Measurements from ENCODE around the gene COL11A2. TPM values are rescaled to one million over a fixed set of nuclear protein-coding genes. Genes with fewer than 3 reads are reported as not detected.

Gene COL11A2
- total RNA-seq, 1 donor from 2014 or later, result 3.8 TPM

- Mint-ChIP-seq H3K4me3 (ENCODE audit: unreplicated experiment) (peak overlapping the region; percentile 99), H3K27me3 (ENCODE audit: unreplicated experiment) (peaks cover 19% of the 10 kb centered on the region), H3K27ac (ENCODE audit: unreplicated experiment) (peak overlapping the region; percentile 95), H3K9me3 (ENCODE audit: unreplicated experiment) (peaks cover 17% of the 10 kb centered on the region), H3K4me1 (ENCODE audit: low read depth, unreplicated experiment) (peaks cover 32% of the 10 kb centered on the region), H3K36me3 (ENCODE audit: unreplicated experiment) (no peaks in the 10 kb centered on the region)
- no peak for DNase-seq
- peak; percentile 23 for TF ChIP-seq CTCF (IDR thresholded peaks at IDR 0.05; ENCODE audit: partially characterized antibody, unreplicated experiment)
Observed at GRCh38 chr6:33201147-33201545, 8.9 kb upstream of the COL11A2 start.

GRCh38 chr6:33200219-33201146 lies 8.2 kb upstream of the COL11A2 start, which contains the start of the genes RXRB and SLC39A7:
TSS of gene RXRB (minus strand) at chr6:33200665. CDS start at chr6:33200476, 189 bp downstream.
TSS of gene SLC39A7 (plus strand) at chr6:33200867. CDS start at chr6:33201246, 379 bp downstream.
- no peak for TF ChIP-seq CTCF (IDR thresholded peaks at IDR 0.05; ENCODE audit: partially characterized antibody, unreplicated experiment)
- H3K4me1 Mint-ChIP-seq (ENCODE audit: low read depth, unreplicated experiment), result peaks cover 28% of the 10 kb centered on the region
- H3K36me3 Mint-ChIP-seq (ENCODE audit: unreplicated experiment), result no peaks in the 10 kb centered on the region
- peaks cover 17% of the 10 kb centered on the region for H3K9me3 Mint-ChIP-seq (ENCODE audit: unreplicated experiment)
- peak; percentile 99 for DNase-seq
- peaks cover 14% of the 10 kb centered on the region for H3K27me3 Mint-ChIP-seq (ENCODE audit: unreplicated experiment)
- peak within 1 kb of the TSS; percentile 95 for H3K27ac Mint-ChIP-seq (ENCODE audit: unreplicated experiment)
- peak within 1 kb of the TSS; percentile 99 for H3K4me3 Mint-ChIP-seq (ENCODE audit: unreplicated experiment)

- Mint-ChIP-seq H3K4me1 (ENCODE audit: low read depth, unreplicated experiment) (peaks cover 23% of the 10 kb centered on the region), H3K27ac (ENCODE audit: unreplicated experiment) (peak overlapping the region; percentile 82), H3K36me3 (ENCODE audit: unreplicated experiment) (no peaks in the 10 kb centered on the region), H3K27me3 (ENCODE audit: unreplicated experiment) (peaks cover 12% of the 10 kb centered on the region), H3K9me3 (ENCODE audit: unreplicated experiment) (peaks cover 17% of the 10 kb centered on the region), H3K4me3 (ENCODE audit: unreplicated experiment) (peak overlapping the region; percentile 92)
- DNase-seq, result no peak
- no peak for TF ChIP-seq CTCF (IDR thresholded peaks at IDR 0.05; ENCODE audit: partially characterized antibody, unreplicated experiment)
Observed at GRCh38 chr6:33199687-33200218, 7.5 kb upstream of the COL11A2 start.

- TF ChIP-seq CTCF (IDR thresholded peaks at IDR 0.05; ENCODE audit: partially characterized antibody, unreplicated experiment), result no peak
- peaks cover 12% of the 10 kb centered on the region for H3K27me3 Mint-ChIP-seq (ENCODE audit: unreplicated experiment)
- H3K4me1 Mint-ChIP-seq (ENCODE audit: low read depth, unreplicated experiment), result peaks cover 23% of the 10 kb centered on the region
- no peak for DNase-seq
- peak overlapping the region; percentile 92 for H3K4me3 Mint-ChIP-seq (ENCODE audit: unreplicated experiment)
- no peaks in the 10 kb centered on the region for H3K36me3 Mint-ChIP-seq (ENCODE audit: unreplicated experiment)
- H3K27ac Mint-ChIP-seq (ENCODE audit: unreplicated experiment), result peak overlapping the region; percentile 82
- peaks cover 17% of the 10 kb centered on the region for H3K9me3 Mint-ChIP-seq (ENCODE audit: unreplicated experiment)
Observed at GRCh38 chr6:33198853-33199436, 6.7 kb upstream of the COL11A2 start.

All from glutamatergic neuron (in vitro differentiated cells).